AG10803 (cell line): ENCODE results near the gene FOXN4.

Experiments used
- DNase-seq: peaks from one replicate; pipeline ENCODE4 v3.0.0; 2010; ENCODE audit warnings: low read depth
- H3K4me3 ChIP-seq: 2 replicates; pipeline ENCODE4 v1.5.1; 2011; ENCODE audit warnings: mild to moderate bottlenecking, low read length, control low read depth
- TF ChIP-seq, protein P1 (sequence below): conservative IDR thresholded peaks from 2 replicates; pipeline ENCODE4 v1.5.1; 2011; ENCODE audit warnings: mild to moderate bottlenecking, low read length, control low read depth, inconsistent platforms

Gene FOXN4

GRCh38 chr12:109239691-109240090, 69.4 kb downstream of the FOXN4 start:
- no peak overlapping the region for H3K4me3 ChIP-seq
- TF ChIP-seq, protein P1, sequence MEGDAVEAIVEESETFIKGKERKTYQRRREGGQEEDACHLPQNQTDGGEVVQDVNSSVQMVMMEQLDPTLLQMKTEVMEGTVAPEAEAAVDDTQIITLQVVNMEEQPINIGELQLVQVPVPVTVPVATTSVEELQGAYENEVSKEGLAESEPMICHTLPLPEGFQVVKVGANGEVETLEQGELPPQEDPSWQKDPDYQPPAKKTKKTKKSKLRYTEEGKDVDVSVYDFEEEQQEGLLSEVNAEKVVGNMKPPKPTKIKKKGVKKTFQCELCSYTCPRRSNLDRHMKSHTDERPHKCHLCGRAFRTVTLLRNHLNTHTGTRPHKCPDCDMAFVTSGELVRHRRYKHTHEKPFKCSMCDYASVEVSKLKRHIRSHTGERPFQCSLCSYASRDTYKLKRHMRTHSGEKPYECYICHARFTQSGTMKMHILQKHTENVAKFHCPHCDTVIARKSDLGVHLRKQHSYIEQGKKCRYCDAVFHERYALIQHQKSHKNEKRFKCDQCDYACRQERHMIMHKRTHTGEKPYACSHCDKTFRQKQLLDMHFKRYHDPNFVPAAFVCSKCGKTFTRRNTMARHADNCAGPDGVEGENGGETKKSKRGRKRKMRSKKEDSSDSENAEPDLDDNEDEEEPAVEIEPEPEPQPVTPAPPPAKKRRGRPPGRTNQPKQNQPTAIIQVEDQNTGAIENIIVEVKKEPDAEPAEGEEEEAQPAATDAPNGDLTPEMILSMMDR: no peak
- no peak for DNase-seq

GRCh38 chr12:109239179-109239578, 69.9 kb downstream of the FOXN4 start:
- no peak for DNase-seq
- H3K4me3 ChIP-seq: no peak overlapping the region
- TF ChIP-seq, protein P1: no peak

DNA sequence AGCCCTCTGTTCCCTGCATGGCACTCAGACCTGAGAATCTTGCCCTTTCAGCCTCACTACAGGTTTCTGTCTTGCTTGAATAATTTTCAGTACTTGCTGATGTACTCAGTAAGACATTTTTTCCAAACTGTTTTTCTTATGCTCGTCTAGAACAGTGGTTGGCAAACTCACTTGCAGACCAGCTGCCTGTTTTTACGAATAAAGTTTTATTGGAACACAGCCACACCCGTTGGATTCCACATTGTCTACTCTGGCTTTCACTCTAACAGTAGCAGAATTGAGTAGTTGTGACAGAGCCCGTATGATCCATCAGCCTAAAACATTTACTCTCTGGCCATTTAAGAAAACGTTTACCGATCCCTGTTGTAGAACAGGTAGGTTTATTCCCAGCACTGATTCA, 72.8 kb downstream of the FOXN4 start:
- TF ChIP-seq, protein P1: no peak
- DNase-seq: no peak

GRCh38 chr12:109234012-109234411, 75.1 kb downstream of the FOXN4 start:
- no peak overlapping the region for H3K4me3 ChIP-seq
- DNase-seq: no peak
- TF ChIP-seq, protein P1: no peak

More for the DNA sequence above, 72.8 kb downstream of the FOXN4 start:
- H3K4me3 ChIP-seq: no peak overlapping the region

DNA sequence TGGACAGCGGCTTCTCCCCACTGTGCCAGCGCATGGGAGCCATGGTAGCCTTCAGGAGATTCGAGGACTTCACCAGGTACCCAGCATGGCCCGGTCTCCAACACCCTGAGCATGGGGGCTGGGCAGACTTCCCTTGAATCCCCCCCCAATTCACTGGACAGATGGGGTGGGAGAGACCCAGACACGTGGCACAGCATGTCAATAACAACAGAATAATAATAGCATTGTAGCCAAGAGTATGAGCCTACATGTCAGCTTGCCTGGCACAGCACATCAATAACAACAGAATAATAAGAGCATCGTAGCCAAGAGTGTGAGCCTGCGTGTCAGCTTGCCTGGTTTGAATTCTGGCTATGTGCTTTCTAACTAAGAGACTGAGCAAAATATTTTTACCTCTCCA, 76.4 kb downstream of the FOXN4 start:
- H3K4me3 ChIP-seq: no peak overlapping the region
- DNase-seq: no peak
- TF ChIP-seq, protein P1: no peak

DNA sequence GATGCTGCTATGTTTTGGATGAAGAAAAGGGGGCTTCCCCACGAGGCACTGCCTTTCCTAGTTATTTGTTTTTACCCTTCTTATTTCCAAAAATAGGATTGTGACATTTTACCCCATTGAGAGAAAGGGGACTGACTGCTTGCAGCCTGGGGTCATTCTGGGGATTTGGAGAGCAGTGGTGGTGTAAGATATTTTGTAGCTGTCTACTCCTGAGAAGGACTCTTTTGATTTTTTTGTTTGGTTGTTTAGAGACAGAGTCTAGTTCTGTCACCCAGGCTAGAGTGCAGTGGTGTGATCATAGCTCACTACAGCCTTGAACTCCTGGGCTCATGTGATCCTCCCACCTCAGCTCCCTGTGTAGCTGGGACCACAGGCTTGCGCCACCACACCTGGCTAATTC, 78.9 kb downstream of the FOXN4 start:
- H3K4me3 ChIP-seq: no peak overlapping the region
- DNase-seq: no peak

DNA sequence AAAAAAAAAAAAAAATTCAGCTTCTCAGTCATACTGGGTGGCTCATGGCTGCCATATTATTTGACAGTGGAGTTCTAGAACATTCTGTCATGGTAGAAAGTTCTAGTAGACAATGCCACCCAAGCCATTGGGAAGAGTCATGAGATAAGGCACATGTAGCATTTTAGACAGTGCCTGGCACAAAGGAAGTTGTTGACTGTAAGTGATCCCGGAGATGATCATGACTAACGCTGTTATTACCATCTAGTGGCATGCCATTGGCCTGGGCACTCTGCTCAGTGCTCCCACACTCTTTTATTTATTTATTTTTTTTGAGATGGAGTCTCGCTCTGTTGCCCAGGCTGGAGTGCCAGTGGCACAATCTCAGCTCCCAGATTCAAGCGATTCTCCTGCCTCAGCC, 80.4 kb downstream of the FOXN4 start:
- no peak for DNase-seq
- TF ChIP-seq, protein P1: no peak

More for the DNA sequence above, 78.9 kb downstream of the FOXN4 start:
- TF ChIP-seq, protein P1: no peak

More for the DNA sequence above, 80.4 kb downstream of the FOXN4 start:
- H3K4me3 ChIP-seq: no peak overlapping the region
